ENCODE results near the gene MAPK8. TPM values are rescaled to one million over a fixed set of nuclear protein-coding genes. Genes with fewer than 3 reads are reported as not detected.
A peak's percentile ranks its signal among the peaks of the same experiment; 100 is the strongest.

The MAPK8 gene
- total RNA-seq, 1 experiment from 2014 or later, result 55.7 TPM

DNA sequence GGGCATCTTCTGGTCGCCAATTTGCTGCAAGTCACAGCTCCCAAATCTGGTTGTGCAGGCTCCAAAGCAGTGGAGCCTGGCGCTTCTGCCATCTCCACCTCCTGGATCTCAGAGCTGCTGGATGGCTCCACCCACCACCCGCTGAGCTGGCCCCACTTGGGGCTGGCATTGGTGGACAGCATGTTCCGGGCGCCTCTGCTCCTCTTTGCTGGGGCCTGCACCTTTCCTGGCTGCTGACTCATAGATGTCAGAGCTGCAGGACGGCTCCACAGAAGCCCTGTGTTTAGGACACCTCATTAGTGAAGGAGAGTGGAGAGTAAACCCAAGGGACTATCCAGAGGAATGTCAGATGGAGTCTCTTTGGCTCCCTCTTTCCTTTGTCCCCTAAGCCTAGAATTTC, 27.4 kb downstream of the MAPK8 start:
- no peaks in the 10 kb centered on the region for H3K27me3 Mint-ChIP-seq (ENCODE audit: unreplicated experiment)

DNA sequence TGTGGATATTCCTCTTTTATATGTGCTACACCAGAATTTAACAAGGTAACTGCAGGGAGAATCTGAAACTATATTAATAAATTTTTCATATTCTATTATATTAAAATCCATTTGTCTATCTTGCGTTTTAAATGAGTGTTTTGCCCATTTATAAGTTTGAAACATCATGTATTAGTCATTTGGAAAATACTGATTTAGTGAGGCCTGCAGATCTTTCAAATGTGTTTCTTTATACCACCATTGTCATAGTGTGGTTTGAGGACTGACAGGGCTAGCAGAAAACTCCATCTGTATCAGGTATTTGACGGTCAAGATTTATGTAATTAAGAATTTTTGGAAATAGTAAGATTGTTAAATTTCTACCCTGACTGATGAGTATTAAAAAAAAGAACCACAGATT, 29.3 kb downstream of the MAPK8 start:
- no TSS peak for BruUV-seq (replicated peaks)
- intact Hi-C loops (cut with micrococcal nuclease; ENCODE audit: unreplicated experiment), result no loop called here
- peaks cover 28% of the 10 kb centered on the region for H3K4me1 Mint-ChIP-seq (ENCODE audit: low read depth, unreplicated experiment)
- H3K36me3 Mint-ChIP-seq (ENCODE audit: insufficient read depth, unreplicated experiment), result peaks cover 10% of the 10 kb centered on the region
- no peaks in the 10 kb centered on the region for H3K27me3 Mint-ChIP-seq (ENCODE audit: unreplicated experiment)
- H3K9me3 Mint-ChIP-seq (ENCODE audit: low read depth, unreplicated experiment), result no peaks in the 10 kb centered on the region
- DNase-seq, result no peak
- H3K27ac Mint-ChIP-seq (ENCODE audit: unreplicated experiment), result no peak overlapping the region
- CTCF ChIA-PET, result no interaction called here
- no peak overlapping the region for H3K4me3 Mint-ChIP-seq (ENCODE audit: low read depth, unreplicated experiment)
- TF ChIP-seq, protein P1, sequence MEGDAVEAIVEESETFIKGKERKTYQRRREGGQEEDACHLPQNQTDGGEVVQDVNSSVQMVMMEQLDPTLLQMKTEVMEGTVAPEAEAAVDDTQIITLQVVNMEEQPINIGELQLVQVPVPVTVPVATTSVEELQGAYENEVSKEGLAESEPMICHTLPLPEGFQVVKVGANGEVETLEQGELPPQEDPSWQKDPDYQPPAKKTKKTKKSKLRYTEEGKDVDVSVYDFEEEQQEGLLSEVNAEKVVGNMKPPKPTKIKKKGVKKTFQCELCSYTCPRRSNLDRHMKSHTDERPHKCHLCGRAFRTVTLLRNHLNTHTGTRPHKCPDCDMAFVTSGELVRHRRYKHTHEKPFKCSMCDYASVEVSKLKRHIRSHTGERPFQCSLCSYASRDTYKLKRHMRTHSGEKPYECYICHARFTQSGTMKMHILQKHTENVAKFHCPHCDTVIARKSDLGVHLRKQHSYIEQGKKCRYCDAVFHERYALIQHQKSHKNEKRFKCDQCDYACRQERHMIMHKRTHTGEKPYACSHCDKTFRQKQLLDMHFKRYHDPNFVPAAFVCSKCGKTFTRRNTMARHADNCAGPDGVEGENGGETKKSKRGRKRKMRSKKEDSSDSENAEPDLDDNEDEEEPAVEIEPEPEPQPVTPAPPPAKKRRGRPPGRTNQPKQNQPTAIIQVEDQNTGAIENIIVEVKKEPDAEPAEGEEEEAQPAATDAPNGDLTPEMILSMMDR (IDR thresholded peaks at IDR 0.05; ENCODE audit: unreplicated experiment), result no peak

More for the DNA sequence above, 27.4 kb downstream of the MAPK8 start:
- H3K36me3 Mint-ChIP-seq (ENCODE audit: insufficient read depth, unreplicated experiment), result peaks cover 10% of the 10 kb centered on the region
- no peaks in the 10 kb centered on the region for H3K9me3 Mint-ChIP-seq (ENCODE audit: low read depth, unreplicated experiment)
- CTCF ChIA-PET, result no interaction called here
- TF ChIP-seq, protein P1 (IDR thresholded peaks at IDR 0.05; ENCODE audit: unreplicated experiment), result no peak
- H3K27ac Mint-ChIP-seq (ENCODE audit: unreplicated experiment), result peak overlapping the region; percentile 18
- H3K4me1 Mint-ChIP-seq (ENCODE audit: low read depth, unreplicated experiment), result peaks cover 36% of the 10 kb centered on the region
- no peak overlapping the region for H3K4me3 Mint-ChIP-seq (ENCODE audit: low read depth, unreplicated experiment)
- no TSS peak for BruUV-seq (replicated peaks)
- intact Hi-C loops (cut with micrococcal nuclease; ENCODE audit: unreplicated experiment), result loop anchor here (2.0 kb wide), 1 partner anchor 17 kb away; no protein-coding TSS in a partner anchor
- no peak for DNase-seq

DNA sequence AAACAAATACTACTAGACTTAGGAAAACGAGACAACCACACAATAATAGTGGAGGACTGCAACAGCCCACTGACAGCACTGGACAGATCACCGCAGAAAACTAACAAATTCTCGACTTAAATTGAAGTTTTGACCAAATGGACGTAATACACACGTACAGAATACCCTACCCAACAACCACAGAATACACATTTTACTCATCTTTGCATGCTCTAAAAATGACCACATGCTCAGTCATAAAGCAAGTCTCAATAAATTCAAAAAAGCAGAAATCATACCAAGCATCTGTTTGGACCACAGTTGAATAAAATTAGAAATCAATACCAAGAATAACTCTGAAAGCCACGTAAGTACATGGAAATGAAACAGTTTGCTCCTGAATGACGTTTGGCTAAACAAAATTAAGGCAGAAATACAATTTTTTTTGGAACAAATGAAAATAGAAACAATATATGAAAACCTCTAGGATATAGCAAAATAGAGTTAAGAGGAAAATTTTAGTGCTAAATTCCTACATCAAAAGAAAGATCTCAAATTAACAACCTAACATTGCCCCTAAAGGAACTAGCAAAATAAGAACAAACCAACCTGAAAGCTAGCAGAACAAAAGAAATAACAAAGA, 30.6 kb downstream of the MAPK8 start:
- BruUV-seq (replicated peaks), result no TSS peak
- intact Hi-C loops (cut with micrococcal nuclease; ENCODE audit: unreplicated experiment), result no loop called here
- Mint-ChIP-seq H3K27ac (ENCODE audit: unreplicated experiment) (no peak overlapping the region), H3K36me3 (ENCODE audit: insufficient read depth, unreplicated experiment) (peaks cover 10% of the 10 kb centered on the region), H3K4me3 (ENCODE audit: low read depth, unreplicated experiment) (no peak overlapping the region), H3K4me1 (ENCODE audit: low read depth, unreplicated experiment) (peaks cover 24% of the 10 kb centered on the region), H3K27me3 (ENCODE audit: unreplicated experiment) (no peaks in the 10 kb centered on the region), H3K9me3 (ENCODE audit: low read depth, unreplicated experiment) (no peaks in the 10 kb centered on the region)
- TF ChIP-seq, protein P1 (IDR thresholded peaks at IDR 0.05; ENCODE audit: unreplicated experiment), result no peak
- CTCF ChIA-PET, result no interaction called here
- DNase-seq, result no peak

DNA sequence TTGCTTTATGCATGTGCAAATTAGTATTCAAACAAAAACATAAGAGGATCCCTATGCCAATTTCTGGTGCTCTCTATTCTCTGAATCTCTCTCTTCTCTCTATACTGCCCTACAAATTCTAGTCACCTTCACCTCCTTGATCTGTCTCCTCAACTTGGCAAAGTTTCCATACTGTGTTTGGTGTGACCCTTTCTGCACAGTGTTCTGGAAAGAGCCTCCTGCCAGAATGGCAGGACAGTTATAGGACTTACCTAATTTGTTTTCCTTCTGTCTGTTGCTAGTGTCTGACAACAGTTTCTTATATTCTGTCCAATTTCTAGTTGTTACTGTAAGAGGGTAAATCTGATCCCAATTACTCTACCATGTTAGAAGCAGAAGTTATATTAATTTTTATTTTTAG, 34.3 kb downstream of the MAPK8 start:
- H3K4me3 Mint-ChIP-seq (ENCODE audit: low read depth, unreplicated experiment), result no peak overlapping the region
- H3K27me3 Mint-ChIP-seq (ENCODE audit: unreplicated experiment), result no peaks in the 10 kb centered on the region
- intact Hi-C loops (cut with micrococcal nuclease; ENCODE audit: unreplicated experiment), result no loop called here
- H3K4me1 Mint-ChIP-seq (ENCODE audit: low read depth, unreplicated experiment), result peaks cover 29% of the 10 kb centered on the region
- BruUV-seq (replicated peaks), result no TSS peak
- no peaks in the 10 kb centered on the region for H3K9me3 Mint-ChIP-seq (ENCODE audit: low read depth, unreplicated experiment)
- no peak for DNase-seq
- TF ChIP-seq, protein P1 (IDR thresholded peaks at IDR 0.05; ENCODE audit: unreplicated experiment), result no peak
- no peaks in the 10 kb centered on the region for H3K36me3 Mint-ChIP-seq (ENCODE audit: insufficient read depth, unreplicated experiment)
- CTCF ChIA-PET, result no interaction called here
- H3K27ac Mint-ChIP-seq (ENCODE audit: unreplicated experiment), result no peak overlapping the region
